ENCODE results near the gene CDT1. TPM values are rescaled to one million over a fixed set of nuclear protein-coding genes. Genes with fewer than 3 reads are reported as not detected.
A peak's percentile ranks its signal among the peaks of the same experiment; 100 is the strongest.

CDT1 gene
- 23.1 and 30.6 TPM in 2 replicates for total RNA-seq (2014; rRNA removed; shearing (Covaris generic))

DNA sequence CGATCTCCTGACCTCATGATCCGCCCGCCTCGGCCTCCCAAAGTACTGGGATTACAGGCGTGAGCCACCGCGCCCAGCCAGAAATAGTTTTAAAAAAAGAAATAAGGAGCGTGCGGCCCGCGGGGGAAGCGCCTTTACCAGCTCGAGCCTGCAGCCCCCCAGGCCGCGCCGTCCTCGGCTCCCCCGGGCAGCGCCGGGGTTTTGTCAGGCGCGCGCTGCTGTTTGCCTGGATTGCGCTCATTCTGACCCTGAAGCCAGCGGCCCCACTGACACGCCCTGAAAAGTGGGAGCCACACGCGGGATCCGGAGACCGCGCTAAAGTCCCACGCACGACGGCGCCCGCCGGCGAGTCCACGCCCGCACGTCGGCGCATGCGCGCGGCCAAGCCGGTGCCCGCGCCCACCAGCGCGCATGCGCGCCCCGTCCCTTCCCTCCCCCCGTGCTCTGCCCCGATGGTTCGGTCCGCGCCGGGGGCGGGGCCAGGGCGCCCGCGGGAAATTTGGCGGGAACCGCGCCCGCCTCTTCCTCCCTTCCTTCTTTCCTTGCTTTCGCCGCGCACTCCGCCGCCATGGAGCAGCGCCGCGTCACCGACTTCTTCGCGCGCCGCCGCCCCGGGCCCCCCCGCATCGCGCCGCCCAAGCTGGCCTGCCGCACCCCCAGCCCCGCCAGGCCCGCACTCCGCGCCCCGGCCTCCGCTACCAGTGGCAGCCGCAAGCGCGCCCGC is at the start of gene CDT1:
CDT1 (plus strand) TSS at position 526 of the 724 bp plus-strand sequence; CDS start at position 569, 43 bp downstream.
- DNase-seq (ENCODE audit: low read depth), result peak; percentile 85

GRCh38 chr16:88754109-88754911 is 49.3 kb upstream of the CDT1 start:
- DNase-seq (ENCODE audit: low read depth), result no peak

DNA sequence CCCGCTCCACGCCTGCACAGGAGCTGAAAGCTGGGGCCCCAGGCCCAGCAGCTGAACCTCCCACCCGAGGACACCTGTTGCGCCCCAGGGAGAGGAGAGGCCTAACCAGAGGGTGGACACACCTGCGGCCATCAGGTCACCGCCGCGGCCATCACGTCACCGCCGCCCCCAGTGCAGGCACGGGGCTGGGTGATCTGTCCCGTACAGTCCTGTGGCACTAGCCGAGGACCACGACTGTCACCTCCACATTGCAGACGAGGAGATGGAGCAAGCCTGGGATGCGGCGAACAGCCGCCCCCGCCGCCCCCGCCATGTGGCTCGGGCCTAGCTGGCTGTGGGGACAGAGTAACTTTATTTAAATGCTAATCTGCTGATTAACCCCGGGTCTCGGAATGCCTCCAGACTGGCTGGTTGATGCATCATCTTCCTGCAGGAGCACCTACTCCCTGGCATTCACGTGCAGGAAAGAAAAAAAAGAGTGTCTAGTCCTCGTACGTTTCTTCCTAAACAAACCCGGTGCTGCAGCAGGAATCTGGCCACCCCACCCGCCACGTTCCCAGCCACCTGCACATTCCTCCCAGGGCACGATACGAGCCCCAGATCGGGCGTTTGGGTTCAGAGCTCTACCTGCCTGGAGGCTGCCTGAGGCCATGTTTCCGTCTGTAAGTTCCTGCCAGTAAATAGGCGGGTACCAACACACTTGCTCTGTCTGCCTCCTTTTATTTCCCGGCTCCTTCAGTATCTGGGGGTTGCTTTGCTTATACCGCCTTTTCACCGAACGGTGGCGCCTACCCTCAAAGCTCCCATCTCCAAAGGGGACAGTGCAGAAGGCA is 48.5 kb upstream of the CDT1 start:
- peak; percentile 53 for DNase-seq (ENCODE audit: low read depth)

DNA sequence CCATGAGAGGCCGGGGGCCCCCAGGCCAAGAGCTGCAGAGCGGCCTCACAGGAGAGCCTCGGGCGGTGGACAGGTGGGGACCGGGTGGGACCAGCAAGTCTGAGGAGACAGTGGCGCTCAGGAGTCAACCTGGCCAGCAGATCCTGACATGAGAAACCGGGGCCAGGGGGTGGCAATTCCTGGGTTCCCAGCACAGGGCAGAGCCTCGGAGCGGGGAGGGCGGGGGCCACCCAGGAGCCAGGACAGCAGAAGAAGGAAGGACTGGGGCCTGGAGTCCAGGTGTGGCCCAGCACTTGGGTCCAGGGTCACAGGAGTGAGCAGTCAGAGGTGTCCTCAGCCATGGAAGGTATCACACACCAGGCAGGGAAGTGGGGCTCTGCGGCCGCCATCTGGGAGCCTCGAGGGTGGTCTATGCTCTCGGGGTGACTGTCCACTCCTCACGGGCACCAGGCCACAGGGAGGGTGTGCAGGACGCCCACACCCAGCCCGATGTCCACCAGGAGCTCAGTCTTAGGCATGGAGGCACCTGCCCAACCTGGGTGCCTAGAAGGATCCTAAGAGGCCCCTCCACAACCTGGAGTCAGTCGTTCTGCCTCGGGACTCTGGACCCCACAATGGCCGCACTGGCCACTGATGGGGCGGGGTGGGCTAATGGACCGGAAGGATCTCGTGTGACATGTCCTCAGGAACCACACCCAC is 47.7 kb upstream of the CDT1 start:
- no peak for DNase-seq (ENCODE audit: low read depth)

- DNase-seq (ENCODE audit: low read depth), result no peak
Measured at GRCh38 chr16:88758227-88758943, 45.2 kb upstream of the CDT1 start.

GRCh38 chr16:88758944-88759244 is 44.7 kb upstream of the CDT1 start:
- DNase-seq (ENCODE audit: low read depth), result no peak

DNA sequence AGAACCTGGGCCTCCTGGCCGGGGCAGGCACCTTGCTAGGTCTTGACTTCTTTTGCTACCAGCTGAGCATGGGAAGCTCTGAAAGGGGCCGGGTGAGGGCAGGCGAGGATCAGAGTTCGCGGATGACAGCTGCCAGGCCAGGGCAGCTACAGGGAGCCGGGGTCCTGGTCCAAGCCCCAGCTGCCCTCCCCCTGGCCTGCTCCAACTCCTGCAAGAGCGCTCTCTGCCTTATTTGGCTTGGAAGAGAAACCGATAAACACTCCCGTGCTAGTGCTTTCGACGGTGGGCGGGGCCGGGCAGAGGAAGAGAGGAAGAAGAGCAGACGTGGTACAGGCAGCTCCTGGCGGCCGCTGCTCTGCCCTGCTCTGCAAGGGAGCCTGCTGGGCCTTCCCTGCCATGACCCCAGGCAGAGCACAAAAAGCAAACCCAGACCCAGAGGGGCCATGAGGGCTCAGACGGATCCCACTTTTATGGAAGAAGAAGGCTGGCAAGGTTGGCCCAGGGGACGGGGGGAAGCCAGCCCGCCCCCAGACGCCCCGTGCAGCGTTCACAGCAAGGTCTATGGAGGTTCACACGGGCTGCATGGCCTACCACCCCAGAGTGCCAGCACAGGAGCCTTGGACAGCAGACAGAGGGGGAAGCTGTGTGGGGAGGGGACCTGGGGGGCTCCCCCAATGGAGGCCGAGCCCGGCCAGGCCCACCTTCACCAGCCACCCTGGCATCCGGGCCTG is 44.2 kb upstream of the CDT1 start:
- DNase-seq (ENCODE audit: low read depth), result no peak

GRCh38 chr16:88759976-88760350 is 43.6 kb upstream of the CDT1 start:
- DNase-seq (ENCODE audit: low read depth), result no peak

DNA sequence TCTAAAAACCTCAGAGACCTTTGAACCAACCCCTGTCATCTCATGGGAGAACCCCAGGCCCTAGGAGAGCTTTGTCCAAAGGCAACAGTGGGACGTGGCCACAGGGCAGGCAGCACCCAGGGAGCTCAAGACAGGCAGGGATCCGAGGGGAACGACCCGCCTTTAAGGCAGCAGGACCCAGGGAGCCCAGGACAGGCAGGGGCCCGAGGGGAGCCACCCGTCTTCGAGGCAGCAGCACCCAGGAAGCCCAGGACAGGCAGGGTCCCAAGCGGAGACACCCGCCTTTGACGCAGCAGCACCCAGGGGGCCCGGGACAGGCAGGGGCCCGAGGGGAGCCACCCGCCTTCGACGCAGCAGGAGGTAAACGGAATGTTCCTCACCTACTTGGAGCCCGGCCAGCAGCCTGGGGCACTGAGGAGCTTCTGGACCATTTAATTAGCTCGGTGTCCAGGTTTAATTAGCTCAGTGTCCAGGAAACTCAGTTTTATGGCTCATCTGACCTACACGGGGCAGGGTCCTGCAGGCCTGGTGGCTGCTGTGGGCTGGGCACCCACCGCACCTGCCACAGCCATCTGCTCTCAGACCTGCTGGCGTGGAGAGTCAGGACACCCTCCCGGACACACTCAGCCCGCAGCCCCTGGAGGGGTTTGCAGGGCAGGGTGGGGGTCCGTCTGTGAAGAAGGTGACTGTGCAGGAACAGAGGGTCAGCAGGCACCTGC is 43.0 kb upstream of the CDT1 start:
- no peak for DNase-seq (ENCODE audit: low read depth)

DNA sequence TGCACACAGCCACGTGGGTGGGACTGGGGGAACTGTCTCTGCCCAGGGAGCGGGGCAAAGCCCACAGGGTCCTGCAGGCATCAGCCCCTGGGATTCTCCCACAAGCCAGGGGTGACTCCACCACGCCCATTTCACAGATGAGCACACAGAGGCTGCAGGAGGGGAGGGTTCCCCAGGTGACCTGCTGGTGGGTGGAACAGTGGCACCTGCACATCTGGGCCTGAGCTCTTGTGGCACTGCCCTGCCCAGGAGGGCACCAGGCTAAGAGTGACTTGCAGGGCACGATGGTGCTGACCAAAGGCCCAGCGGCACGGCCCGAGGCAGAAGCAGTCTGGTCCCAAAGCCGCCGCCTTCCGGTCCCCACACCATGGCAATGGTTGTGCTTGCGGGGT is 42.5 kb upstream of the CDT1 start:
- DNase-seq (ENCODE audit: low read depth), result no peak

DNA sequence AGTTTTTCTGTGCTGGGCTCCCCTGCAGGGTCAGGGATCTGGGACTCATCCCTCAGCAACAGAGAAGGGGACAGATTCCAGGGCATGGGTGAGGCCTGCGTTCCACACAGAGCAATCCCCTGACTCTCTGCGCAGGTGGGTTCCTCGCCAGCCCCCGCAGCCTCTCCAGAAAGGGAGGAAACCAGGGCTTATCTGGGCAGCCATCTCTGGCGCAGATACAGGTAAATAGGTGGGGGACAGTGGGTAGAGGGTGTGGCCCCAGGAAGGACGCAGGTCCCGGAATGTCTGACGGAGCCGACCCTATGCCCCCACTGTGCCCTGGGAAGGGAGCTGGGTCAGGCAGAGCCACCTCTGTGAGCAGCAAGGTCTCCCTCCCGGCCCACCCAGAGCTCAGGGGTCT is 41.8 kb upstream of the CDT1 start:
- DNase-seq (ENCODE audit: low read depth), result no peak

DNA sequence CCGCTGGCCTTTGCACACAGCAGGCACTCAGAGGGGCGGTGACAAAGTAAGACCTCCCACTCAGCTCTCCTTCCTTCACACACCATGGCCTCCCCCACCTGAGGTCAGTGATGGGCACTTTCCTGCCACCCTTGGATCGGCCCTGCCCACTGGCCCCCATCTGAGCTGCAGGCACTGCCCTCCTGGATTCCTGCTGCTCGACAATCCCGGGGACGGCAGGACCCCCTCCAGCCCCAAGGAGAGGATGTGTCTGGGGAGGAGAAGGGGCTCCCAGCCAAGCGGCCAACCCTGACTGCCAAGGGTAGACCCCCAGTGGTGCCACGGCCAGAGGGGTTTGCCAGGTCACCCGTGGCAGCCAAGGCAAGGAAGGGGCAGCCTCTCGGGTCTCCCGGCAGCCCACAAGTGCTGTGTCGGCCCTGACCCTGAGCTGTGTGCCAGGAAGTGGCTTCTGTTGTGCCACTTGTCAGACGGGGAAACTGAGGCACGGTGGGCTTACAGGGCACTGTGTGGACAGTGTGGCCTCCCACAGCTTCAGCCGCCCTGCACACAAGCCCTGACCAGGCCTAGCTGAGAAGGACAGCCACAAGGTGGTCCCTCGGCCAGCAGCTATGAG is 41.2 kb upstream of the CDT1 start:
- no peak for DNase-seq (ENCODE audit: low read depth)

DNA sequence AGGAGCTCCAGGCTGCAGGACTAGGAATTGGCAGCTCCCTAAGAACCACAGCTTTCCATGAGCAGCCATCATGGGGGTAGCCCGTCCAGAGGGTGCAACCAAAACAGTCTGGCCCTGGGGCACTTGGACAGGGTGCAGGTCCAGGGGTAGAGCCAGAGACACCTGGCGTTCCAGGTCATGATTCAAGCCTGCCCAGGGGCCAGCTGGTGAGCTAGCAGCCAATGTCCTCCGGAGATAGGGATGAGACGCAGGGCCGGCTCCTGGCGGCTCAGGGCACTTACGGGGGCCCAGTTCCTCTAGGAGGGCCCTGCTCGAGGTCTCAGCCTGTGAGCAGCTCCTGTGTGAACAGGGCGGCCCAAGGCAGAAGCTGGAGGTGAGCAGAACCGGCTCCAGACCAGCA is 40.6 kb upstream of the CDT1 start:
- DNase-seq (ENCODE audit: low read depth), result no peak

- no peak for DNase-seq (ENCODE audit: low read depth)
Measured at GRCh38 chr16:88763502-88764053, 40.0 kb upstream of the CDT1 start.

- DNase-seq (ENCODE audit: low read depth), result no peak
Measured at GRCh38 chr16:88764080-88764479, 39.5 kb upstream of the CDT1 start.

- peak; percentile 30 for DNase-seq (ENCODE audit: low read depth)
Measured at GRCh38 chr16:88764913-88765349, 38.7 kb upstream of the CDT1 start.

- no peak for DNase-seq (ENCODE audit: low read depth)
Measured at GRCh38 chr16:88766975-88767374, 36.6 kb upstream of the CDT1 start.

DNA sequence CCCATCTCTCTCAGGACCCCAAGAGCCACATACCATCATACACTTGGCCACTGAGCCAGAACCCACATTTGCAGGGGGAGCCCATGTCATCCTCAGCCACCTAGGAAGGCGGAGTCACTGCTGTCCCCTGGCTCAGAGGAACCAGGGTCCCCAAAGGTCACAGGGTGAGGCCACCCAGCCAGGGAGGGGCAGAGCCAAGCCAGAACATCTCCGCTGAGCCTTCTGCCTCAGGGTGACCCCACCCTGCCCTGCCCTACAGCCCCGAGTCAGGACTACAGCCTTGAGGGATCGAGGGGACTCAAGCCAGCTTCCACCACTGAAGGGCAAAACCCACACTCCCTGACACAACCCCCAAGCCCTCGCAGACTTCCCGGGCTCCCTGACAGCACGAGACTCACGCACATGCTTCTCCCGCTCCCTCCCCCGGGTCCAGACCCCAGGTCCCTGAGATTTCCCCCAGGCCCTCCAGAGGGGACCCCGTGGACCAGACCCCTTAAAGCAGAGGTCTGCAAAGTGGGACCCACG is 36.0 kb upstream of the CDT1 start:
- no peak for DNase-seq (ENCODE audit: low read depth)
